HG02885 (cell line): ENCODE results near the gene FMNL2.
A peak's percentile ranks its signal among the peaks of the same experiment; 100 is the strongest.

ENCODE experiments used
- ATAC-seq: cut with Tn5 transposase; IDR thresholded peaks from one replicate; pipeline ENCODE4 v1.9.1; 2021; ENCODE audit warnings: mild to moderate bottlenecking; ENCODE audit not compliant: unreplicated experiment, poor library complexity

Gene FMNL2

DNA sequence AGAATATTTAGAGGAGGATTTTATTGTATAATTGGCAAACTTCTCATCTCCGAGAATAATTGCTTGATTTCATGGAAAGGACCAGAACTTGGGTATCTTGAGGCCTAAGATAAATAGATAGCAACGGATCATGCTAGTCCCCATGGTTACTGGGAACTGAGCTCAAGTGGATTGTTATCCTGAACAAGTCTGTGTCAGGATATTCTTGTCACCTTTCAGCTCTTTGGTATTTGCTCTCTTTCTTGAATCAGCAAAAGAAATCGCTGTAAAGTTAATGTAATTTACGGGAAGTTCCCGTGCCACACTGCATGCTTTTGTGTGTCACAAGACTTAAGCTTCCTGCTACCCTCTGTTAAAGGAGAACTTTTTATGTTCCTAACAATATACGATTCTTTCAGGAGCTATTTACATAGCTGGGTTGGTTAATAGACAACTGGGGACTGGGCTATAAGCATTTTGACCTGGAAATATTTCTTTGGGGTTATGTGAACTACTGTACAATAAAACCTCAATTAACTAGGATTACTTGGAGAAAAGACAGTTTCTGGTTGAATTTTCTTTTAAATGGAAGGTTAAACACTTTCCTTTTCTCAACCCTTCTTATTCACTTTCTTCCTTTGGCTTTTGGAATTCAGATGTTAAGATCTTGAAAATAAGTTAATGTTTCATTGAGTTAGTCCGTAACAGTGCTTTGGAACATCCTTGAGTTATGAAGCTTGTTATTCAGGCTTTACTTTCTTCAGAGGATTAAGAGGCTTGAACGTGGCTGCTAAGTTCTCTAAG lies 151.2 kb downstream of the FMNL2 start:
- ATAC-seq: no peak

DNA sequence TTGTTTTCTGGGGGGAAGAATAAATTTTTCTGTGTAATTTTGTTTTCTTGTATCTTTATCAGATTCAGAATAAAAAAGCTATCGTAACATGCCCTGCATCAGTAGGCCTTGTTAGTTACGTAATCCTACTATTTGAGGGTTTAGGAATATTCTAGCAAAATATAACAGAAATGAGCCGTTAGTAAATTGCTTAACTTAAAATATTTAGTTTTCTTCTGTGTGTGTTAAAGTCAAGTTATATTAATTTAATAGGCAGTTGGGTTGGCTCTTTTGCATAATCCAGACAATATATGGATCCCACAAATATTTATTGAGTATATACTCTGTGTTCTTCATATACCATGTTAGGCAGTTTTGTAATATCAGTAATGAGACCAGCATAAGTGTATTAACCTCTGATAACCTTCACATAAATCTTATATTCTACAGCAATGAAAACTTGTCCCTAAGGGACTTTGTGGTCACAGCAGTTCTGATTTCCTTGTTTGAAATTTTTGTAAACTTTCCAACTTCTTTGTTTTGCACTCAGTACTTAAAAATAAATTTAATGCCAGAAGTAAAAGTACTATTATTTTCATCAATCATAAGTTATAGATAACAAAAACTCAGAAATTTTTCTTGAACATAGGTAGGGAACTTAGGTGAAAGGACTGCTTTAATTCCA lies 151.9 kb downstream of the FMNL2 start:
- no peak for ATAC-seq

- ATAC-seq: no peak
Measured at GRCh38 chr2:152488075-152488474, 153.1 kb downstream of the FMNL2 start.

DNA sequence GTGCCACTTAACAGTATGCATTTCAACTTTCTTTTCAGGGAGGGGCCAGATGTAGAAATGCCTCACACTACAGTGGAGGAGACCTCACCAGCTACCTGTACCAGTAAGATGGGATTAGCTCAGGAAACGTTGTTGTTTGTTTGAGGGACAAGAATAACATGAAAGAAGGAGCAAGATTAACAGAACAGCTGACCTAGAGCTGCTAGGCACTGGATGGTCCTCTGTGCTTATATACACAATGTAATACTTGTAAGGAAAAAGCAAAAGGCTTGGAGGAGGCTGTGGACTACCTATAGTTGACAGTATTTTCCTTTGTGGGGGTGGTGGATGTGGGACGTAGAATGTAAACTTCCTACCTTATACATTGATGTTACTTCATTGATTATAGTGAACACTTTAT lies 154.4 kb downstream of the FMNL2 start:
- no peak for ATAC-seq

GRCh38 chr2:152490686-152491455 lies 155.9 kb downstream of the FMNL2 start:
- ATAC-seq: no peak

- no peak for ATAC-seq
Measured at GRCh38 chr2:152492131-152492530, 157.2 kb downstream of the FMNL2 start.

- ATAC-seq: no peak
Measured at GRCh38 chr2:152492911-152493310, 157.9 kb downstream of the FMNL2 start.

DNA sequence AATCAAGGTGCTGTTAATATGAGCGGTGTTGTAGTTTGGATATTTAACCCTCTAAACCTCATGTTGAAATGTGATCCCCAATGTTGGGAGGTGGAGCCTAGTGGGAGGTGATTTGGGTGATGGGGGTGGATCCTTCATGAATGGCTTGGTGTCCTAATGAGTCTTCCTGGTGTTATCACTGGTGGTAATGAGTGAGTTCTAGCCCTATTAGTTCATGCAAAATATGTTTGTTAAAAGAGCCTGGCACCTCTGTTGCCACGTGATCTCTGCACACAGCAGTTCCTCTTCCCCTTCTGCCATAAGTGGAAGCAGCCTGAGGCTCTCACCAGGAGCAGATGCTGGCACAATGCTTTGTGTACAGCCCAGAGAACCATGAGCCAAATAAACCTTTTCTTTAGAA lies 158.4 kb downstream of the FMNL2 start:
- ATAC-seq: no peak

DNA sequence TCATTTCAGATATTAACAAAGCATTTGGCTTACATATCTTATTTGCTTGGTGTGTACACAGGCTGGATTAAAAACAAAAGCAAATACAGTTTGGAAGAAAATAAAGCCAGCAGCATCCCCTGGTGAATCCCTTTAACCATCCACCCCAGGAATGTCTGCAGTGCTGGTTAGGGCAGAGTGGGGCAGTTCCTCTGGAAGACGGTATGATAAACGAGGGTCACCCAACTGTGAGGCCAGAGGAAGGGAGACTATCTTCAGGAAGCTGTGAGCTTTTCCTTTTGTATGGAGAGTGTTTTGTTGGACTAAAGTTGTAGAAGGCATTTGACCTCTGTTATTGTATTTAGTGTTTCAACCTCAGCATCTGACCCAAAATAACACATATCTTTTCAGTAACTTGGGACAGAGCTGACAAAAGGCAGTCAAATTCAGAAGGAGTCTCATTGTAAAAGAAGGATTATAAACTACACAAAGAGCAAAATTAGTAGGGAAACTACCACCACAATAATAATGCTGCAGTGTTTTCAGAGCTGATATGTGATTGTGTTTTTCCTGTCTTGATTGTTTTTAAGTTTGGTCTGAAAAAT lies 159.1 kb downstream of the FMNL2 start:
- no peak for ATAC-seq

DNA sequence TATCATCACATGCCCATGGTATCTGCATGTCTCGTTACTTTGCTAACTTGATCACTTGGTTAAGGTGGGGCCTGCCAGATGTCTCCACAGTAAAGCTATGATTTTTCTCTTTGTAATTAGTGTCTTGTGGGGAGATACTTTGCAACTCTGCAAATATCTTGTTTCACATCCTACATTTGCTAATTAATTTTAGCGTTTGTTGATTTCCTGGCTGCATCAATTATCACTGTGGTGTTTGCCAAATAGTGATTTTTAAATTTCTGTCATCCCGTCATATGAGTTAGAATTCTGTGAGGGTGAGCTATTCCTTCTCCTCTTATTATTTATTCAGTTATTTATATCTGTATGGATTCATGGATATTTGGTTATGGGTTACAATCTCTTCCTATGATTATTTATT lies 161.4 kb downstream of the FMNL2 start:
- ATAC-seq: no peak

GRCh38 chr2:152497481-152498052 lies 162.6 kb downstream of the FMNL2 start:
- ATAC-seq: peak; percentile 82

DNA sequence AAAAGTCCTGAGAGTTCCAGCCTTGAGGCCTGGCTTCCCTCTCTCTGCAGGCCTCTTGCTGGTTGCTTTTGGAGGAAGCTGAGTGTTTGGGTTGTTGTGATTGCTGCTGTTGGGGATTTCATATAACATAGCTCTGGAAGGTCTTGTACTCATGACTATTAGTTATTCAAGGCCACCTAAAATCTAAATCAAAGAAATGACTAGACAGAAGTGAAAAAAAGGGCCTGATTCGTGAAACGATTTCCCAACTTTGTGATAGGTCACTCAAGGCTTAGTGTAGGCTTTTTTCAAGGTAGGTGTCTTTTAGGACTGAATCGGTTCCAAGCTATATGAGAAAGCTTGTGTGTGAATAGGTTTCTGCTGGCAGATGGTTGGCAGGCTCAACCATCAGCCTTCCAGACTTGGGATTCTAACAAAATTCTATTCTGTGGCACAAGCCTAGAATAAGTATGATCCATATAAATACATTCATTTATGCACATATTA lies 164.4 kb downstream of the FMNL2 start:
- peak; percentile 7 for ATAC-seq

- ATAC-seq: peak; percentile 49
Measured at GRCh38 chr2:152499896-152500735, 165.1 kb downstream of the FMNL2 start.

DNA sequence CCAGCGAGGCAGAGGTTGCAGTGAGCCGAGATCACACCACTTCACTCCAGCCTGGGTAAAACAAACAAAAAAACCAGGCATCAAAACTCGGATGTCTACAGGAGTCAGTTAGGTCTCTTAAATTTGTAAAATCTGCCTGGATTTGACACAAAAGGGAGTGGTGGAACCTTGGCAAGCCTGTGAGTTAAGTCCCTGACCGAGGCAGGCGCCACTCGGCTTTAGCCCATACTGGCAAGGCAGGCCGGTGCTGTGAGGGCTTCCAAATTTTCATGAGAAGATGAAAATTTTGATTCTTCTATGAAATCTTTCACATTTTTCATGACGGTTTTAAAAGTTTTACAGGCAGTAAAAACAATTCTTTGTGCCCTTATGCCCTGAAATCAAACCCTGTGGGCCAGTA lies 165.8 kb downstream of the FMNL2 start:
- ATAC-seq: no peak

DNA sequence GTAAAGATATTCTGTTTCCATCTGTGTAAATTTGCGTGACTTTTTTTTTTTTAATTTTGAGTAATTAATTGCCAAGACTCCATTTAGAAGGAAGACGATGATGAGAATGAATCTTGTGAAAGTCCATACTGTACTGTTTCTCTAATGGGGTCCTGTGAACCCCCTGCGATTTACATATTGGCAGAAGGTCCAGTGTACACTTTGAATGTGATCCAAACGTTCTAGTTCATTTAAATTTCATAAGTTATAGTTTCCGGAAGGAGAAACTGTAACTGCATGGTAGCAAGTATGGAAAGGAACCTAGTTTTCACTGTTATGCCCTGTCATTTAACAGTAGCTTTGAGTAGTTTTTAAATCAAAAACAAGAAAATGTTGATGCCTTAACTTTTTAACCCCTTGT lies 166.7 kb downstream of the FMNL2 start:
- ATAC-seq: no peak

DNA sequence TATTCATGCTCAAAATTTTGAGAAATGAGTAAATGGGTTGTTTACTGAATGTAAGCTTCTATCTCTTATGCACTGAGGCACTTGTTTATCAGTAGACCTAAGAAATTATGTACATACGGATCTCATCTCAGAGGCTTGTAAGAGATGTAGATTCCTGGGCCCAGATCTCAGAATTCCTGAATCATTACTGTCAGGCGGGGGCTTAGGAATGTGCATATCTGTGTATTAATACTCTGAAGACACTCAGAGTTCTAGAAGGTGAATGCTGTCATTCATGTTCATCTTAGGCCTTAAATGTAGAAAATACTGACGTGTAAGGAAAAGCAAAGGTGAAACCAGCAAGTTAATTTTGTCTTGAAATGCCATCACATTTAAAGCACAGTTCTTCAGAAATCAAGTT lies 169.6 kb downstream of the FMNL2 start:
- no peak for ATAC-seq

DNA sequence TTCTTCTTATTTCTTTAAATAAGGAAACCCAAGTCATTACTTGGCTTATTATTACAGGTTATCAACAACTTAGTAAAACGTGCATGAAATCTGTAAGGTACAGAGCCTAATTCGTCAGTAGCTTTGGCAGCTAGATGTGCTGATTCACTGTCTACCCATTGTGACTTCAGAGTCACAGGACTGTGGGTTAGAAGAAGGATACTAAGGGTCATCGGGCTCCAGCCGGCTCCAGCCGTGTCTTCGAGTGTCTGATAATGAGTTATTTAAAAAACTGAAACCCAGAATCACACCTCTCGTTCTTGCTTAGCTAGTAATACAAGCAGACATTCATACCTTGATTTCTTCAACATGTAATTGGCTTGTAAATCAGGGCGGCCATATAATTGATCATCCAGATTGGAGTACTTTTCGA lies 170.5 kb downstream of the FMNL2 start:
- ATAC-seq: peak; percentile 41

- ATAC-seq: peak; percentile 75
Measured at GRCh38 chr2:152506843-152507242, 171.9 kb downstream of the FMNL2 start.

DNA sequence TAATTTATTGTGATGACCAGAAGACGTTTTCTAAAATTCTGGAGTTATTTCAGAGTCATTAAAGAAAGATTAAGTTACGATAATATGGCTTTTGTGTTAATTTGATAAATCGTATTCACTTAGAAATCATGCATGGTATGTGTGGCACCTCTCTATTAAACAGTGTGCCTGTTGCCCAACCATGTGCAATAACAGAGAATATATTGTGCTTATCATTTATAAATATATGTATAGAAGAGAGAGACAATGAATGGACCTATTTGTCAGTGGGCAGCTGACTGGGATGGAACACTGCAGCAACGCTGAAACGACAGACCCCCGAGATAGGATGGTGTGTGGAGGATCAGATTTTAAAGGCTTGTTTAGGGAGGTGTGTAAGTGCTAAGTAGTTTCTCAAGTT lies 172.9 kb downstream of the FMNL2 start:
- ATAC-seq: no peak
